Kasumi-1 (cell line): ENCODE measurements around the gene ZC3H7B.
"Not testable (repeated sequence)": the region's sequence is repeated elsewhere in the genome, so short reads cannot be mapped to it uniquely, and the experiment has no call there.

Experiments
- DNase-seq, 2 experiments: peaks; one replicate each; lab custom pipeline; 2025; lab: John Stamatoyannopoulos, UW

Gene ZC3H7B

DNA sequence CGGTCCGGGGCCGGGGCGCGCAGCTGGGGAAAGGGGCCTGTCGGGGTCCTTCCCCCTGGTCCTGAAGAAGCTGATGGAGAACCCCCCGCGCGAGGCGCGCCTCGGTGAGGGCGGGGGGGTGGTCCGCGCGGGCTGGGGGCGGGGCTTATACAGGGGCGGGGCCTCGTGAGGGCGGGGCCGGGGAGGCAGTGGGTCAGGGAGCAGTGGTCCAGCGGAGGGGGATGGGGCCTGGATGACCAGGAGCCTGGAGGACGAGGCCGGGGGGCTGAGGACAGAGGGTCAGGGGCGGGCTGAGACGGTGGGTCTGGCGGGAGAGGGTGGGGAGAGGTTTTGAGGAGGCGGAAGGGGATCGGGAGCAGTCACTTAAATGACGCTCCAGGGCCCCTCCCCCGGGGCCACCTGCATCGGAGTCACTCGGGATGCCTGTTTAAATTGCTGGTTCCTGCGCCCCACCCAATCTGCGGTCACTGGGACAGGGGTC is 80.8 kb downstream of the ZC3H7B start:
- peak; percentile 39 to 45 for DNase-seq

DNA sequence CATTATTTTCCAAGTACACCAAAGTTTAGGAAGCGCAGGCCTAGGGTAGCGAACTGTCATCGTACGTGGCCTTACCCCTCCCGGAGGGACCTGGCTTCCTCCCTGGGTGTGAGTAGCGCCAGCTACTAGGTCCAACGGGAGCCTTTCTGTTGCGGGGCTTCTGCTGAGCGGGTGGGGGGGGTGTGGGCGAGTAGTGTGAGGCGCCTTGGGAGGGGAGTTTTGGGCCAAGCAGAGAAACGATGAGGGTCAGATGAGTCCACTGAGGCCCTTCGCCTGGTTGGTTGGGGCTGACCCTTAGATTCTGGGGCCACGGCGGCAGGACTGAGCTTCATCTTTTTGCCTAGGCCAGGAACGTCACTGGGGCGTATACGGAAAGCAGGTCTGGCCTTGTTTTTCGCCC is 81.3 kb downstream of the ZC3H7B start:
- no peak for DNase-seq

DNA sequence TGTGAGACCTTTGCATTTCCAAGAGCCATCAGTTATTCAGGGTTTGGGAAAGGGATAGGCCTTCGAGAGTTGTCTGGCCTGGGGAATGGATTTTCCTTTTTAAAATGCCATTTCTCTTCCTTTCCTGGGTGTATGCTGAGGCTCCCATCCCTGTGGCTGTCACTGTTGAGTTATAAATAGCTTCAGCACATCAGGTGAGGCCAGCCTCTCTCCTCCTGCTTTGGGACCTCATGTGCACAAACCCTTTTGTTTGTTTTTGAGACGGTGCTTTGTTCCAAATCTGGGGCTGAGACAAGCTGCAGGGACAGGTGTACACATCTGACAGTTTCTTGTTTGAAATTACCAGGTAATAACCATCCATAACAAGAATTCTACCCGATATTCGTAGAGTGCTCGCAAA is 81.8 kb downstream of the ZC3H7B start:
- no peak for DNase-seq

DNA sequence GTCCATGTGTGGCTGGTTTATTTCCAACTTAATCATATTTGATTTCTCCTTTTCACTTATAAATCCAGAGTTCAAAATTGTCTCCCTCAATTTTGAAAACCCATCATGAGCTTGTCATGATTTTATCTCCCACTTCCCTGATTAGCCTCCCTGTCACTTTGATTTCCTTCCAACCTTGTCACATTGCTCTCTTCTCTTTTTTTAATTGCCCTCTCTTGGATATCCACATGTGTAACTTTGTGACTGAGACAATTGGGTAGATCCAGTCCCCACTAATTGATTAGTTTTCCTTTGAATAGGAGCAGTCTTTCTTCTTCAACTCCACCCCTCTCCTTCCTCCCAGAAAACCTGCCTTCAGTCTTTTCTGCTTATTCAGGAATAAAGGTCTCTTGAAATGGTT is 82.8 kb downstream of the ZC3H7B start:
- DNase-seq, result no peak

DNA sequence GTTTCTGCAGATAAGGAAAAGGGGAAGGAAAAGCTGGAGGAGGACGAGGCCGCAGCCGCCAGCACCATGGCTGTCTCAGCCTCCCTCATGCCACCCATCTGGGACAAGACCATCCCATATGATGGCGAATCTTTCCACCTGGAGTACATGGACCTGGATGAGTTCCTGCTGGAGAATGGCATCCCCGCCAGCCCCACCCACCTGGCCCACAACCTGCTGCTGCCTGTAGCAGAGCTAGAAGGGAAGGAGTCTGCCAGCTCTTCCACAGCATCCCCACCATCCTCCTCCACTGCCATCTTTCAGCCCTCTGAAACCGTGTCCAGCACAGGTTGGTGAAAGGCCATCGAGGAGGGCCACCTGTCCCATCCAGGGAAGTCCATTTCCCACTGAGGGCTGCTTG is 86.0 kb downstream of the ZC3H7B start:
- peak in 1 of 2 experiments; percentile 34 for DNase-seq

DNA sequence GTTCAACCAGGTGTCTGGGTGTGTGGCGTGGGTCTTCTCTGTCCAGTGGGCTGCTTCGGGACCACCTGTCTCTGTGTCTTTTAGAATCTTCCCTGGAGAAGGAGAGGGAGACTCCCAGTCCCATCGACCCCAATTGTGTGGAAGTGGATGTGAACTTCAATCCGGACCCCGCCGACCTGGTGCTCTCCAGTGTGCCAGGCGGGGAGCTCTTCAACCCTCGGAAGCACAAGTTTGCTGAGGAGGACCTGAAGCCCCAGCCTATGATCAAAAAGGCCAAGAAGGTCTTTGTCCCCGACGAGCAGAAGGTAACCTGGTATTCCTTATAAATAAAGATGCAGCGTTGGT is 92.7 kb downstream of the ZC3H7B start:
- DNase-seq, result no peak

DNA sequence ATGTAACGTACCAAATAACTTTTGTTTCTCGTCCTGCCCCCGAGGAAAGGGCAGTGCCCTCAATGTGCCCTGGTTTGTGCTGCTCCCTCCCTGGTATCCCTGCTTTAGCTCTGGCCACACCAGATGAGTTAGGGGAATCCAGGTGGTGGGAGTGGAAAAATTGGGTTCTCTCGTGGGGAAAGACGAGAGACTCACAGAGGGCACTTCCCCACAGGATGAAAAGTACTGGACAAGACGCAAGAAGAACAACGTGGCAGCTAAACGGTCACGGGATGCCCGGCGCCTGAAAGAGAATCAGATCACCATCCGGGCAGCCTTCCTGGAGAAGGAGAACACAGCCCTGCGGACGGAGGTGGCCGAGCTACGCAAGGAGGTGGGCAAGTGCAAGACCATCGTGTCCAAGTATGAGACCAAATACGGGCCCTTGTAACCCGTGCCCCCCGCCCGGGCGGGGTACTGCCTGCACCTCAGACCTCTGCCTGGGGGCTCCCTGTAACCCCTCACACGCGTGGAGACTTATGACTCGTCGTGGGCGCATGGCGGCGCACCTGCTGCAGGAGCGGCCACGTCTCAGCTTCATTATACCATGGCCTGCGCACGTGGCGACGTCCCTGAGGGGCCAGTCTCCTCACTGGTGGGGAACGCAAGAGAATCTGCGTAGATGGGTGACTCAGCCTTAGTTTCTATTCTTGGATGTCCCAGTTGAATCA is 94.4 kb downstream of the ZC3H7B start:
- DNase-seq, result no peak

DNA sequence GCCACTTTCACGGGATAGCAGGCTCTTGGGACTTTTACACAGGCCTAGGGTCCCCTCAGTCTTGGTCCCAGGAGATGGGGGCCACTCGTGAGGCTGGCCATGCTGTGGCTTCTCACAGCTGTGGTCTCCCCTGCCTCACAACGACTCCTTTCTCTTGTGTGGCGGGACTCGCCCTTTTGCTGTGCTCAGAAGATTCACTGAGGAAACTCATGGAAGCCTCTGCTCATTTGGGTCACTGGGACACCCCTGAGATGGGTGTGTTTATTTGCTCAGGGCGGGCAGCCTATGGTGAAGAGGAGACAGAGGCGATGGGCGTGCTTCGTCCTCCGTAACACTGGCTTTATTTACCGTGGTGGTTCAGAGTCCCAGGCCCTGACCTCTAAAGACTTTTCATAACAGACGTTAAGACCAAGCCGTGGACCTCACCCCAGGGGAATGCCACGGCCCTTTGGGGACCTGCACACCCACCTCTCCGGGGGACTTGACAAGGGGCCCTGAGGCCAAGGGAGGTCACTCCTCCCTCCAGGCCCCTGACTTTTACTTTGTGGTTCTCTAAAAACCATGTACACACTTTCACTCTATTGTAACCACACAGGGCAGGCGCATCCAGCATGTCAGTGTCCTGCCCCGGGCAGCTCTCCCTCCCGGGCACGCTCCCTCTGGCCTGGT is 96.0 kb downstream of the ZC3H7B start:
- DNase-seq, result no peak

DNA sequence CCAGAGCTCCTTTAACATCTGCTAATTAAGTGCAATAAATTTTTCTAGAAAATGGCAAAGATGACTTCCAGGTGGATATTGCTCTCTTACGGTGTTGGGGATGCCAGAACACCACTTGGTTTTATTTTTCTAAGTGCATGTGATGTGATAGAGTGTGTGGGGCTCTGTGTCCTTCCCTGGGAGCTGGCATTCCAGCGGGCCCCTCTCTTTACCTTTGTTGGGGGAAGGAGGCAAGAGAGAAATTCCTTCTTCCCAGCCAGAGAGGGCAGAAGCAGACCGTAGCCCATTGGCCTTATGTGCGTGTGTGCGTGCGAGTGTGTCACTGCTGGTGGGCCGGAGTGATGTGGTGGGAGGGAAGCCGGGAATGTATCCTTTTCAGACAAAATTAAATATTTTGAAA is 97.6 kb downstream of the ZC3H7B start:
- no peak for DNase-seq

DNA sequence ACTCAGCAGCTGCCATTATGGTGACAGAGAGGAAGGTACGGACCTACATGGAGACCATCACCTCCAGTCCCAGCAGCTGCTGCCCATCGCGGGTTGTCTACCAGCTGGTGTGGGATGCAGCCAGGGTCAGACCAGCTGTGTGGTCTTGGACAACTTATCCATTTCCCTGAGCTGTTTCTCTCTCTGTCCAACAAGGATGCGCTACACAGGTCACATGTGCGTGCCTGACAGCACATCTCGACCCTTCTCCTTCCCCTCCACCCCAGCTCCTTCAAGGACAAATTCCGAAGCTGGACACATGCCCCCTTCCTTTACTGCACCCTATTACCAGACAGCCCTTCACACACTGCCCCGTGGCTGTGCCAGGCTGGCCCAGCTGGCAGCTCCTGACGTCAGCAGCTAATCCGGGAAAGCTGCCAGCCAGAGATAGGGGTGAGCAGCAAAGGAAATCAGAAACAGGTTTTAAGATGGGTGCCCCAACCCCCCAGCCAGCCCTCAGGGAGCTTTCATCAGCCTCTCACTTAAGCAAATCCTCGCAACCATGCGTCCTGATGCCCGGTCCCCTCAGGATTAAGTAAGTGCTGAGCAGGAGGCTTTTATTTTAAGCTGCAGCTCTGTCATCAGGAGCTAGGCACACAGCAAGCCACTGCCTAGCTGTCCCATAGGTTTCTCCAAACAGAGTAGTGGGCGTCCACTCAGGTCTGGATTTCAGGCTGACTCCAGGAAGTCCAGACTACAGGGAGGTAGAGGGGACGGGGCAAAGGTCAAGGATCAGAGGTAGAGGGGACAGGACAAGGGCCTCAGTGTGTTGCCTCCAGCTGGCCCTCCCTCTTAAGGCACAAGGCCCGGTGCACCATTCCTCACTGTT is 100.7 kb downstream of the ZC3H7B start:
- no peak for DNase-seq

DNA sequence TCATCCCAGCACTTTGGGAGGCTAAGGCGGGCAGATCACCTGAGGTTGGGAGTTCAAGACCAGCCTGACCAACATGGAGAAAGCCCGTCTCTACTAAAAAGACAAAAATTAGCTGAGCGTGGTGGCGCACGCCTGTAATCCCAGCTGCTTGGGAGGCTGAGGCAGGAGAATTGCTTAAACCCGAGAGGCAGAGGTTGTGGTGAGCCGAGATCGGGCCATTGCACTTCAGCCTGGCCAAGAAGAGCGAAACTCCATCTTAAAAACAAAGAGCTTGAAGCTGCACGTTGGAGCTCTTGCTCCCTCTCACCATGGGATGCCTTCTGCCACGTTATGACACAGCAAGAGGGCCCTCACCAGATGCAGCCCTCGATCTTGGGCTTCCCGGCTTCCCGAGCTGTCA is 101.5 kb downstream of the ZC3H7B start:
- DNase-seq, result not testable (repeated sequence)

DNA sequence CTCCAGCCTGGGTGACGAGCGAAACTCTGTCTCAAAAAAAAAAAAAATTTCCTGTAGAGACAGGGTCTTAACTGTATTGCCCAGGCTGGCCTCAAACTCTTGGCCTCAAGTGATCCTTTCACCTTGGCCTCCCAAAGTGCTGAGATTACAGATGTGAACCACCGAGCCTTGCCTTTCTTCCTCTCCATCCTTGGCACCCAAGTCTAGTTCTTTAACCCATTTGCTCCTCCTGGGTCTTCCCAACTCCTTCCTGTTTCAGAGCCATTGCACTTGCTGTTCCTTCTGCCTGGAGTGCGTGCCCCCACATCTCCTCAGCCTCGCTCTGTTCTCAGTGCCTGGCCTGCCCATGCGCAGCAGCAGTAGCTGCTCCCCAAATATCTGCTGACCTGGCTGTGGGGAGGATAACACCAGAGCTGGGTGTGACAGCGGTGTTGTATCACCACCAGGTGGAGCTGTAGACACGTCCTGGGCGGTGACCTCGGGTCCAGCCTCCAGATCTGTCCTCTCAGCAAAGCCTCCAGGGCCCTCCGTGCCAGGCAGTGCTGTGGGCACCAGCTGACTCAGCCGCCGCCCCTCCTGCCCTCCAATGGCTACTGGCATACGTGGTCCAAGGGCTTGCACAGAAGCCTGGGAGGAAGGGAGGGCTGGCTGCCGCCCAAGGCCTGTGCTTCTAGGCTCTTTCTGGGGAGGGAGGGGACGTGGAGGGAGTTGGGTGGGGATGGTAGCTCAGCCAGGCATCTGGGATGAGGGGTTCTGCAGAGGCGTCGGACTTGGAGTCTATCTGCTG is 102.4 kb downstream of the ZC3H7B start:
- DNase-seq, result peak; percentile 80 to 91

DNA sequence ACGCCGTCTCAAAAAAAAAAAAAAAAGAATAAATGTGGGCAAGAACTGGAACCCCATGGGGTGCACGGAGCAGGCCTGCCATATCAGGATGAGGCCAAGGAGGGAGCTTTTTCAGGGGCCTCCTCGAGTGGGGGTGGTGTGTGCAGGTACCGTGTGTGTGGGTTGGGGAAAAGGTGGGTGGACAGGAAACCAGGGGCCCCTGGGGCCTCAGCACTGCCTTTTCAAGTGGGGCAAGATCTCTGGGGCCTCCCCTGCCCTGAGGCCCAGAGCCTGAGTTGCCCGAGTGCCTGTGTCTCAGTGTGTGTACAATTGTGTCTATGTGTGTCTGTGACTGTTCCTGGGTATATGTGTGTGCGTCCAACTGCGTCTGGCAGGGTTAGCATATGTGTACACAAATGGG is 104.3 kb downstream of the ZC3H7B start:
- no peak for DNase-seq

DNA sequence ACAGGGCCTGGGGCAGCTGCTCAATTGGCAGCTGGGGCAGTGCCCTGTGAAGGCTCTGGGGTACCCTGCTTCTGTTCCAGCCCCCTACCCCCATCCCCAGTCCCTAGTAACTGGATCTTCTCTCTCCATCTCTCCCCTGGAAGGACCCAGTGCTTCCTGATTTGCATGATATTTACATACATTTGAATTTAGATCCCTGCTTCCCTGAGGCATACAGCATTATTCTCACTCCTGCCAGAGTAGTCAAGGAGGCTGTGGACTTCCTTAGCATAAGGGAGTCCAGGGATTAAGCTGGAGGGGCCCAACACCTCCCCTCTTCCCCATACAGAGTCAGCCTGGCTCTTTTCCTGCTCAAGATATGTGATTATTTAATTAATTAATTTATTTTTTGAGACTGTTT is 105.1 kb downstream of the ZC3H7B start:
- DNase-seq, result no peak

DNA sequence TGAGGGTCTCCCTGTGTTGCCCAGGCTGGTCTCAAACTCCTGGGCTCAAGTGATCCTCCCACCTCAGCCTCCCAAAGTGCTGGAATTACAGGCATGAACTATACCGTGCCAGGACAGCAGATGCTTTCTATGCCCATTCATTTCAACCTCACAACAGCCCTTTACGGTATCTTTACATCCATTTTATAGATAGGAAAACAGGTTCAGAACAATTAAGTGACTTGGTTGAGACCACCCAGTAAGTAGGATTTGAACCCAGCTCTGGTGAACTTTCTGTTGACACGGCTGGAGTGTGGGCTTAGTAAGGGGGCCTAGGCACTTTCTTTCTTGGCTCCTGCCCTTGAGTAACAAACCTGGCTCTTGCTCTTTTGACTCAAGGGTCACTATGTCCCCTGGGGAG is 106.1 kb downstream of the ZC3H7B start:
- no peak for DNase-seq

DNA sequence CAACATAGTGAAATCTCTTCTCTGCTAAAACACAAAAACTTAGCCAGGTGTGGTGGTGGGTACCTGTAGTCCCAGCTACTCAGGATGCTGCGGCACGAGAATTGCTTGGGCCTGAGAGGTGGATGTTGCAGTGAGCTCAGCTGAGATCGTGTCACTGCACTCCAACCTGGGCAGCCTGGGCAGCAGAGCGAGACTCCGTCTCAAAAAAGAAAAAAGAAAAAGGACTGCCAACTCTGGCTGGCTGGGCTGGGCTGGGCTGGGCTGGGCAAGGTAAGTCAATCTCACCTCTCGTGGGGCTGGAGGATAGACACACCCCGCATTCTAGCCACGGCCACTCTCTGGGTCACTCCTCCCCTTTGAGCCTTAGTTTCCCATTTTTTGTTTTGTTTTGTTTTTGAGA is 107.3 kb downstream of the ZC3H7B start:
- no peak for DNase-seq
